Endothelial cell of hepatic sinusoid (primary cell): ENCODE measurements around the gene ADSL.
"Not testable (repeated sequence)": the region's sequence is repeated elsewhere in the genome, so short reads cannot be mapped to it uniquely, and the experiment has no call there.

ENCODE experiments used
- in situ Hi-C: cut with HindIII; loops from 2 replicates; pipeline ENCODE4 v1.10.0; 2017; ENCODE audit warnings: low sequenced_read_pairs

ADSL gene

GRCh38 chr22:40346185-40347118 is at the start of gene ADSL:
ADSL (plus strand) TSS chr22:40346500; CDS start chr22:40346559, 59 bp downstream.
- in situ Hi-C loops = no loop called here

- in situ Hi-C loops = no loop called here
Measured at GRCh38 chr22:40300316-40300715, 46.0 kb upstream of the ADSL start.

- in situ Hi-C loops = no loop called here
Measured at GRCh38 chr22:40300884-40301672, 45.2 kb upstream of the ADSL start.

- in situ Hi-C loops = no loop called here
Measured at GRCh38 chr22:40302149-40302548, 44.2 kb upstream of the ADSL start.

GRCh38 chr22:40305625-40306024 is 40.7 kb upstream of the ADSL start:
- in situ Hi-C loops = loop anchor here (5.0 kb wide), 1 partner anchor 68 kb away; no protein-coding TSS in a partner anchor

GRCh38 chr22:40308999-40309573 is 37.2 kb upstream of the ADSL start:
- in situ Hi-C loops = loop anchor here (5.0 kb wide), 1 partner anchor 72 kb away; no protein-coding TSS in a partner anchor

- in situ Hi-C loops = loop anchor here (5.0 kb wide), 1 partner anchor 72 kb away; no protein-coding TSS in a partner anchor
Measured at GRCh38 chr22:40309631-40310030, 36.7 kb upstream of the ADSL start.

- in situ Hi-C loops = no loop called here
Measured at GRCh38 chr22:40310081-40310767, 36.1 kb upstream of the ADSL start.

- in situ Hi-C loops = no loop called here
Measured at GRCh38 chr22:40310768-40311120, 35.6 kb upstream of the ADSL start.

- in situ Hi-C loops = not testable (repeated sequence)
Measured at GRCh38 chr22:40311646-40312045, 34.7 kb upstream of the ADSL start.

GRCh38 chr22:40312050-40312449 is 34.2 kb upstream of the ADSL start:
- in situ Hi-C loops = no loop called here

- in situ Hi-C loops = no loop called here
Measured at GRCh38 chr22:40313007-40313406, 33.3 kb upstream of the ADSL start.

- in situ Hi-C loops = no loop called here
Measured at GRCh38 chr22:40314041-40314440, 32.3 kb upstream of the ADSL start.

- in situ Hi-C loops = no loop called here
Measured at GRCh38 chr22:40320687-40321086, 25.6 kb upstream of the ADSL start.

- in situ Hi-C loops = no loop called here
Measured at GRCh38 chr22:40322021-40322420, 24.3 kb upstream of the ADSL start.

GRCh38 chr22:40322818-40323447 is 23.4 kb upstream of the ADSL start:
- in situ Hi-C loops = no loop called here

- in situ Hi-C loops = no loop called here
Measured at GRCh38 chr22:40323681-40324171, 22.6 kb upstream of the ADSL start.

- in situ Hi-C loops = loop anchor here (5.0 kb wide), 1 partner anchor 82 kb away; no protein-coding TSS in a partner anchor
Measured at GRCh38 chr22:40324468-40325305, 21.6 kb upstream of the ADSL start.

- in situ Hi-C loops = loop anchor here (5.0 kb wide), 1 partner anchor 83 kb away; no protein-coding TSS in a partner anchor
Measured at GRCh38 chr22:40325315-40325714, 21.0 kb upstream of the ADSL start.
